NCI-H2196 (cell line): ENCODE measurements around the gene ITIH3.

Experiments used
- DNase-seq: peaks from one replicate; lab custom pipeline; 2025; ENCODE audit not compliant: unreplicated experiment; lab: John Stamatoyannopoulos, UW

Gene ITIH3

DNA sequence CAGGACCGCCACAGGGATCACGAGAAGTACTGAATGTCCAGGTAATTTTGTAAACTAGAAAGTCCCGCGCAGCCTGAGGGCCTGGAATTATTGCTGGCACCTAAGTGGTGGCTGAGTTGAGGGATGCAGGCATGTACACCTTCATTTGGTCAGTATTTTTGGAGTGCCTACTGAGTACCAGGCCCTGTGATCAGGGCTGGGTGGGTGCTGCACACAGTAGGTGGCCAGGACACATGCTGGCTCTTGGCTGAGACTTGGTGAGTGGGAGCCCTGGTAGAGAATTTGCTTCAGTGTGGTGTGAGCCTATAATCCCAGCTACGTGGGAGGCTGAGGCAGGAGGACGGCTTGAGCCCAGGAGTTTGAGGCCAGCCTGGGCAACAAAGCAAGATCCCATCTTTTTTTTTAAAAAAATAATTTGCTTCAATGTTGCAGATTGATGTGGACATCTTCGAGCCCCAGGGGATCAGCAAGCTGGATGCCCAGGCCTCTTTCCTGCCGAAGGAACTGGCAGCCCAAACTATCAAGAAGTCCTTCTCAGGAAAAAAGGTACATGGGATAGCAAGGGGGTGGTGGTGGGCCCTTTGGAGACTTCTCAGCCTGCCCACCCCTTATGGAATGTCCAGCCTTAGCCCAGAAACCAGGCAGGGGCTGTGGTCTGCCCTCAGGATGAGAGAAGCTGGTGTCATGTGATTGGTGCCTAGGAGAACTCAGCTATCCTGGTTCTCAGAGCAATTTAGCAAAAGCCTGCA is 14.6 kb upstream of the ITIH3 start:
- no peak for DNase-seq

- no peak for DNase-seq
Measured at GRCh38 chr3:52781741-52782140, 12.9 kb upstream of the ITIH3 start.

DNA sequence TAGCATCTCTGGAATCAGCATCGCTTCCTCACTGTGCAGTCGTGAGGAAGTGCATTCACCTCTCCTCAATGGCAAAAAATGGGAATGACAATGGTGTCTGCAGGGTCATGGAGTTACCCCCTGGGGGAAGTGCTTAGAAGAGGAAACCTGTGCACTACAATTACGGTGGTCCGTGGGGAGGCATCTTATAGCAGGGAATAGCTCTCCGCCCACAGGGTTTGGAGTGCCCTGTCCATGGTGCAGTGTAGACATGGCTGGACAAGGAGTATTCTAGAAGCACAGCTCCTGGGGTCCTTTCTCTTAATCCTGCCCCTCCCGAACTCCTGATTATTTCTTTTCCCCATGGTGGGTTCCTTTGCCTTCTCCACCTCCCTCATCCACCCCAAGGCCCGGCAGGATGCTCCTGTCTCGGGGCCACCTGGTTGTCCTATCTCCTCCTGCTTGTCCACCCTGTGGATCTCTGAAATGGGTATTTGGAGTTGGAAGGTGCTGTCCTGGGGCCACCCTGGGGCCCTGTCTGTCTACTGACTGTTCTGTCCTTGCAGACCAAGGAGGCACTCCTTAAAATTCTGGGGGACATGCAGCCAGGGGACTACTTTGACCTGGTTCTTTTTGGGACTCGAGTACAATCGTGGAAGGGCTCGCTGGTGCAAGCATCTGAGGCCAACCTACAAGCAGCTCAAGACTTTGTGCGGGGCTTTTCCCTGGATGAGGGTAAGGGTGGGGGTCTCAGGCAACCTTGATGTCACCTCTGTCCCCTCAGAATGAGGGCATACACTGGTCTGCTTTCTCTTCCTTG is 12.0 kb upstream of the ITIH3 start:
- DNase-seq = no peak

DNA sequence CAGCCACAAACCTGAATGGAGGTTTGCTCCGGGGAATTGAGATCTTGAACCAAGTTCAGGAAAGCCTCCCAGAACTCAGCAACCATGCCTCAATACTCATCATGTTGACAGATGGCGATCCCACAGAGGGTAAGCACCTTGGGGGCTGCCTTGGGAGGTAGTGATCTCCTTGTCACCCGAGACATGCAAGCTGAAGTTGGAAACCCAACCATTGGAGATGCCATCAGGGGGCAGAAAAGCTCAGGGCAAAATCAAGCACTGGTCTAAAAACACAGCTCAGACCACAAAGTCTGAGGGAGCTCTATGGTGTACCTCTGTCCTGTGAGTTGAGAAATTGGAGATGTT is 11.4 kb upstream of the ITIH3 start:
- DNase-seq = no peak

DNA sequence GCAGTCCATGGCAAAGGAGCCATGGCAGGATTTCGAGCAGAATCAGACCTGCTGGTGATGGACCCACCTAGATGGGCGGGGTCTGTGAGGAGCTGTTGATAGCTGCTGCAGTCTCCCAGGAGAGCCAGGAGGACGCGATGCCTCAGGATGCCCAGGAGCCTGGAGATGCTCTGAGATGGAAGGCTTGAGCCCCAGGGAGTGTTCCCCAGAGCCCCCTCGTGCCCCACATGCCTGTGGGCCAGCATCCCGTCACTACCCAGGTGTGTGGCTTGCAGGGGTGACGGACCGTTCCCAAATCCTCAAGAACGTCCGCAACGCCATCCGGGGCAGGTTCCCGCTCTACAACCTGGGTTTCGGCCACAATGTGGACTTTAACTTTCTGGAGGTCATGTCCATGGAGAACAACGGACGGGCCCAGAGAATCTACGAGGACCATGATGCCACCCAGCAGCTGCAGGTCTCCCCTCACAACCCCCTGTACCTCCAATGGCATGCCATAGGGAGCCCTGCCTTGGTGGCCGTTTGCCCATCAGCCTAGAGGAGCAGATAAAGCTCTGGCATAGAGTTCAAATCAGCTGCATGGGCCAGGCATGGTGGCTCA is 10.5 kb upstream of the ITIH3 start:
- DNase-seq = no peak

DNA sequence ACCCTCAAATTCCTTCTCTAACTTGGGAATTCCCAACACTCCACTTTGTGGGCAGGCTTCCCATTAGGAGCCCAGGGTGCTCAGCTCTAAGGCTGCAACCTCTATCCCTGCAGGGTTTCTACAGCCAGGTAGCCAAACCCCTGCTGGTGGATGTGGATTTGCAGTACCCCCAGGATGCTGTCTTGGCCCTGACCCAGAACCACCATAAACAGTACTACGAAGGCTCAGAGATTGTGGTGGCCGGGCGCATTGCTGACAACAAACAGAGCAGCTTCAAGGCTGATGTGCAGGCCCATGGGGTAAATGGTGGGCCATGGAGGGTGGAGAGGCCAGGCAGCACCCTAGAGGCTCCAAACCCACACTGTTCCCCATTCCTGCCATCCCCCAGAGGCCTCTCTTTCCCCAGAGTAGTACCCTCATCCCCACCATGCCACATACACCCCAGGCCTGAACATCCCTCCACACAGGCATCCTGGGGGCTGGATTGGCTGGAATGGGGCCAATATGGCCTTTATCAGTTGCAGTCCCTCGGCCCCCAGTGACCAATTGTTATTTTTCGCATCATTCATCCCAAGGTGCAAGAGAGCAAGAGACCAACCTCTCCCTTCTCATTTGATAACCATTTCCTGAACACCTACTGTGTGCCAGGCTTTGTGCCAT is 9.5 kb upstream of the ITIH3 start:
- no peak for DNase-seq

DNA sequence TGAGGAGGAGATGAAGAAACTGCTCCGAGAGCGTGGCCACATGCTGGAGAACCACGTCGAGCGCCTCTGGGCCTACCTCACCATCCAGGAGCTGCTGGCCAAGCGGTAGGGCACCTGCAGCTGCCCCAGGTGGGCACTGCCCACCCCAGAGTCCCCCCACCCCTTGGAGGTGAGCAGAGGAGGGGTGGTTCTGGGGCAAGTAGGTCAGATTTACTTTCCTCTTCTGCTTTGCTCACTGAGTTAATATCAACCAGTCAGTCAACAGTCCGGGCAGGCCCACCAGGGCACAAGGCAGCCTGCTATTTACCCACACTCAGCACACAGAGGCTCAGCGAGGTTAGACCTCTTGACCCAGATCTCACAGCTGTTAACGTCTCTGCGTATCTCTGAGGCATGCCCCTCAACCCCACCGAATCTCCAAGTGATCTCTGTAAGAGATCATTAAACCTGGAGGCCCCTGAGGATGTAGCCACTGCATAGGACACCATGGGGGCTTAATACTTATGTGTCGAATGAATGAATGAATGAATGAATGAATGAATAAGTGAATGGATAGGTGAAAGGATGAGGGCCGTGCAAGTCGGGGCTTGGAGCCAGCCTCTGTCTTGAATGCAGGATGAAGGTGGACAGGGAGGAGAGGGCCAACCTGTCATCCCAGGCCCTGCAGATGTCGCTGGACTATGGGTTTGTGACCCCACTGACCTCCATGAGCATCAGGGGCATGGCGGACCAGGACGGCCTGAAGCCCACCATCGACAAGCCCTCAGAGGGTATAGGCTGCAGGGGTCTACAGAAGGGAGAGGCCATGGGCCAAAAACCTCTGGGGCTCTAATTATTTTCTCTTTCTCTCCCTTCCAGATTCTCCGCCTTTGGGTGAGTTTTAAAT is 8.0 kb upstream of the ITIH3 start:
- no peak for DNase-seq

DNA sequence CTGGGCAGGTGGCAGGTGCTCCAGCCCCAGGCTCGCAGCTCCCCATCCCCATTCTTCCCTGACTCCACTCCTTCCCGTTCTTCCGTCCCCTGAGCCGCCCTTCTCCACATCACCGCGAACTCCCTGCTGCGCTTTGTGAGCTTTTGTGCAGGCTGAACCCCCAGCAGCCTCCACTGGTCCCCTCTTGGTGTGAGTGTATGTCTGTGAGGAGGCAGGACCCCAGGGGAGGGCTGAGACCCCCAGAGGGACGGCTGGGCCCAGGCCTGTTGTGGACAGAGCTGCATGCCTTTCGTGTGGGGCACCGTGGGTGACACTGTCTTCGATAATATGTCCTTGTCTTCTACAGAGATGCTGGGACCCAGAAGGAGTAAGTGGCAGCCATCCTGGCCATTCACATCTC is 7.3 kb upstream of the ITIH3 start:
- DNase-seq = no peak

- DNase-seq = no peak
Measured at GRCh38 chr3:52787672-52788625, 6.6 kb upstream of the ITIH3 start.

GRCh38 chr3:52788890-52789745 is 5.5 kb upstream of the ITIH3 start:
- no peak for DNase-seq

- DNase-seq = no peak
Measured at GRCh38 chr3:52789746-52790040, 4.9 kb upstream of the ITIH3 start.

DNA sequence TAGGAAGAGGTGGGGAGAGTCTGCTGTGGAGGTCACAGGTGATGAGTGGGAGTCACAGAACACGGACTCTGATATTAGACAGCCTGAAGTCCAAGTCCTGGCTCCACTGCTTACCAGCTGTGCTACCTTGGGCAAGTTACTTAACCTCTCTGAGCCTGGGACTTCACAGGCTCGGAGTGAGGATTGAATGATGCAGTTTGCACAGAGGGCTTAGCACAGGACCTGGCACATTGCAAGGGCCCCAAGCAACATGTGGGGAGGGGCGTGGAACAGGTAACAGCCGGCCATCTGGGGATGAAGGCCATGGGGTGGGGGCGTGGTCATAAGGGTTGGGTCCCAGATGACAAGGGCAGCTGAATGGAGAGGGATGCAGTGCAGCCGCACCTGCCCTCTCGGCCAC is 4.3 kb upstream of the ITIH3 start:
- no peak for DNase-seq

- no peak for DNase-seq
Measured at GRCh38 chr3:52790741-52791140, 3.9 kb upstream of the ITIH3 start.

- no peak for DNase-seq
Measured at GRCh38 chr3:52791366-52791765, 3.2 kb upstream of the ITIH3 start.

DNA sequence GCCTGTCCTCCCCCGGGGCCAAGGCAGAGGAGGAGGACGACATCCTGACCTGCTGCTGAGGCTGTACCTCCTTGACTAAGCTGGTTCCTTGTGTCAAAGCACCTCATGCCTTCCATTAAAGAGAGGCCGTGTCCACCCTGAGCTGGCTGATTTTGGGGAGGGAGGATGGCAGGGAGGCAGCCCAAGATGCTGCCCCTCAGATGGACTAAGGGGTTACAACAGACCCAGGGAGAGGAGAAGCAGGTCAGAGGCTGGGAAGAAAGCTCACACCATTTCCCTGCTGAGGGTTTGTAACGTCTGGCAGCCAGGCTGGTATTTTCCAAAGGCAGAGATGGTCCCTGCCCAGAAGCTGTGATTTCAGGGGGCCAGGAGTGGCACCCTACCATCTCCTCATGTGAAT is 2.7 kb upstream of the ITIH3 start:
- DNase-seq = no peak

DNA sequence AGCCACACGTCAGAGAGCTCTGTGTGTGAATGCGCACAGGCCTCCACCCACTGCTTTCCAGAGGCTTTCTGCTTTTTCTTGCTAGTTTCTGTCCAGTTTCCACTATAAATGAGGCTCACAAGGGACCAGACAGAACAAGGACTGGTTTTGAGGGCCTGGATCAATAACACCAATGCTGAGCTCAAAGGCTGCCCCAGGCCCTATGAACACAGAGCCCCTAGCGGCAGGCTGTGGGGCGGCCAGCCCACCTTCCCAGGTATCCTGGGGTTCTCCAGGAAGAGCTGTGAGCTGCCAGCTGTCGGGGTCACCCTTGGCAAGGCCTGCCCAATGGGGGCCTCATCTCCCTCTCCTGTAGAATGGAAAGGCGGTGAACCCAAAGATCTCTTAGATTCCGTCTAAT is 2.2 kb upstream of the ITIH3 start:
- no peak for DNase-seq

GRCh38 chr3:52792961-52793695 is 1.5 kb upstream of the ITIH3 start:
- no peak for DNase-seq
